ENCODE results near the gene KCNA10.

The KCNA10 gene

DNA sequence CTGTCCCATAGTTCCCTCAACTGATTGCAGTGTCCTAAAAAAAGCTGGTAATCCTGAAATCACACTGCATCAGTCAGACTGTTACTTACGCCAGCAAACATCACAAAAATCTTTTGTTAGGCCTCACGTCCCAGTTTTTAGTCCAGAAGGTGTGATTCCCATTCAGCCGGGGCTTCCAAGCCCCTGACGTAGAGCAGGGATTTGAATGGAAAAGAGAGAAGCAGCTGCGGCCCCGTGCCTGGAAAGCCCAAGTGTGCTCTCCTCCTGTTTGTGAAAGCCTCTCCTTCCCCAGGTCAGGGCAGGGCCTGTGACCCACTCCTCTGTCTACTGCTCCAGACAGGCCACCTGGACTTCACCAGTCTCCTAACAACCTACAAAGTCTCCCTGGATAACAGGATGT lies 20.7 kb downstream of the KCNA10 start:
- no peak for DNase-seq (ENCODE audit: low read depth)

DNA sequence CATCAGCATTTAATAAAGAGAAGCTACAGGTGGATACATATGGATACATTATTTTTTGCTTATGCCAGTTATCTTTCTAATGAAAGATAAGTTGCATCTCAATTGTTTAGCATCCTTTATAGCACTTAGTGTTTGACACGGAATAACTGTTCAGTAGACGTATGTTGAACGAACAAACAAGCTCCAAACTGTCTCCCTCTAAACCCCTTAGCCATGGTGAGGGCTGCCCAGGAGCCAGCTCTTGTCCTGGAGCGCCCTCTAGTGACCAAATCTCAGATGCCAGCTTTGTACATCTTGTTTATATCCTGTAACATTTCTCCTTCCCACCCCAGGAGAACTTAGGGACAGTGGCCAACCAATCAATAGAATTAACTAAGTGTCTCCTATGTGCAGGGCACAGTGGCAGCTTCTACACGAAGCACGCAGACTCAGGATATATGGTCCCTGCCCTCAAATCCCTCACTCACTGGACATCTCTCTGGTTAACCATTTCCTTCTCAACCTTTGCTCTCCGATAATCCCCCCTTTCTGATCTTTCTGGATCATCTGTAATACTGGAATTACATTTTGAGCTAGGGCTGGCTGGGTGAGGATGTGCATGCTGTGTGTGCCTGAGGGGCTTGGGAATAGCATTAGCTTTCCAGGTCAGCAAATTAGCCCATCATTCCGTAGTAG lies 22.9 kb downstream of the KCNA10 start:
- peak; percentile 74 for DNase-seq (ENCODE audit: low read depth)

DNA sequence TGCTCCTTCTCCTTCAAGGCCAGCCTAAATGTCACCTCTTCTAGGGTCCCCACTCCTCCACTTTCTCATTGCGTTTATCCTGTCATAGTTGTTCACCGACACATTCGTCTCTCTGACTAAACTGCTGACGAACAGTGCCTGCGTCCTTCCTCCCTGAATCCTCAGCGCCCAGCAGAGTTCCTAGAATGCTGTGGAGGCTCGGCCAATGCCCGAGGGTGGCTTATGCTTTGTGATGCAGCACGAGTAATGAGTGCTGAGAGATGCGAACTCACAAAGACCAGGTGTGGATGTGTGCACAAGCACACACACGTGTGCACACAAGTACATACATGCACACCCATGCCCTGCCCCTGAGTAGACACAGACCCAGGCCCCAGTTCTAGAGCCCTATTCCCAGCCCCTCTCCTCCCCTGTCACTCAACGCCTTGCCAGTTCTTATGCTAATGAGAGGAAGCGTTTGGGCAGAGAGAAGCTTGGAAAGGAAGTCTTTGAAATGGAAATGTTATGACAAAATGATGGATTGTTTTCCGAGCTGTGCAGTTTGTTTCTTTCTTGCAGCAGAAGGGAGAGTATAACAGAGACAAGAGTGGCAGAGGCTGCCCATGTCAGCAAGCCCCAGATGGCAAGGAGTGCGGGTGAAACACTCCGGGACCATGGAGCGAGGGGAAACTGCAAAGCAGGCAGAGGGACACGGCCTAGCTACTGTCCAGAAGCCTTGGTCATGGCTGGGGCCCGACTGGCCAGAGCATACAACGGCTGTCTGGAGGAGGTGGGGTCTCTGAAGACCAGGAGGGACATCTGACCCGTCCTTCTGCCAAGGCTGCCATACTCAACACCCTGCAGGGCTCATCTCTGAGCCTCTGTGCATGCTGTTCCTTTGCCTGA lies 24.2 kb downstream of the KCNA10 start:
- DNase-seq (ENCODE audit: low read depth), result no peak

GRCh38 chr1:110494036-110494435 lies 24.9 kb downstream of the KCNA10 start:
- no peak for DNase-seq (ENCODE audit: low read depth)

GRCh38 chr1:110493059-110493699 lies 25.8 kb downstream of the KCNA10 start:
- no peak for DNase-seq (ENCODE audit: low read depth)

DNA sequence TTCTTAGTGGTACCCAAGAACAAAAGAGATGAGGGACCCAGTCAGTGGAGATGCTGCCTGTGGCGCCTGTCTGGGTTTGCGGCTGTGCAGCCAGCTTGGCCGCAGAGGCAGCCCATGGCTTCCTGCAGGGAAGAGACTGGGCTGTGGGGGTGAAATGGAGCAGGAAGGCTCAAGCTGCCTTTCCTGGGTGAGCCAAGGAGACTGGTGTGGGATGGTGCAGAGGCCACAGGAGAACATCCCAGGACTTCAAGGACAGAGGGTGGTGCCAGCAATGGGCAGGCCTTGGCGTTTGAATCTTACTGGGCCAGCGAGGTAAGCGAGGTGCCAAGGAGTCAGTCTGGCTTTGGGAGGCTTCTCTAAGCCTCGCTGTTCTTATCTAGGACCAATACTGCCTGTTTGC lies 26.4 kb downstream of the KCNA10 start:
- no peak for DNase-seq (ENCODE audit: low read depth)

GRCh38 chr1:110490791-110491451 lies 28.1 kb downstream of the KCNA10 start:
- no peak for DNase-seq (ENCODE audit: low read depth)

DNA sequence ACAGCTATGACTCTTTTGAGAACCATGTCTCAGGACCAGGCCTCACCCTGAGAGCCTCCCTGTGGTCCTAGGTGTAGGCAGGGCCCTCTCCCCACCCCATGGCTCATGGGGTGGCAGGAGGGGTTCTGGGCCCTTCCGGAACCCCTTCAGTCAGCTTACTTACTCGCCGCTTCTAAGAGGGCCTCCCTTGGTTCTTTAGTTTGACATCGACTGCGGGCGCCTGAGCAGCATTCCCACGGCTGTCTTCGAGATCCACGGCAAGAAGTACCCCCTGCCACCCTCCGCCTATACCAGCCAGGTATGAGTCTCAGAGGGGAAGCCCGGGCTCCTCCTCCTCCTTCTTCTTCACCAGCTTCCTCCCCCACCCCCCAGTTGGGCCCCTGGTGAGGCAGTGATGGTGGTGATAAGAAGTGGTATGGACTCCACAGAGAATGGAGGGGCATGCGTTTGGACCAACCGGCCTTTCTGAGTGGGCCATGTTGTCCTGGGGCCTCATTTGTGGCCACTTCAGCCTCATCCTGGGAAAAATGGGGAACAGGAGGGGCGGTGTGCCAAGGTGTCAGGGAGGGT lies 28.9 kb downstream of the KCNA10 start:
- no peak for DNase-seq (ENCODE audit: low read depth)

- no peak for DNase-seq (ENCODE audit: low read depth)
Measured at GRCh38 chr1:110489406-110489805, 29.6 kb downstream of the KCNA10 start.

- DNase-seq (ENCODE audit: low read depth), result no peak
Measured at GRCh38 chr1:110488867-110489266, 30.1 kb downstream of the KCNA10 start.

GRCh38 chr1:110488161-110488560 lies 30.8 kb downstream of the KCNA10 start:
- no peak for DNase-seq (ENCODE audit: low read depth)

DNA sequence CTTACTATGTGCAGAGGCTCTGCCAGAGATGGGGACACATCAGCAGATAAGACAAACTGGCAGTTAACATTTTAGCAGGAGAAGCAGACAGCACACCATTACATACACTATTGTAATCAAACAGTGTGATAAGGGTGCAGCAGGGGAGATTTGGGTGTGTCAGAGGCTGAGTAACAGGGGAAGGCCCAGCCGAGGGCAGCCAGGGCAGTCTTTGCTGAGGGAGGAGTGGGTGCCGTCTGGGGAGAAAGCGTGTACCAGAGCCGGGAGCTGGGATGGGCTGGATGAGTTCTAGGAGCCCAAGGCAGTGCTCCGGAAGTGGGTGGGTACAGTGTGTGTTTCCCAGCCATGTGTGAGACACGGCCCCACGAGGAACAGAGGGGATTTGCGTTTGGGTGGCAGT lies 31.2 kb downstream of the KCNA10 start:
- no peak for DNase-seq (ENCODE audit: low read depth)

GRCh38 chr1:110485725-110486124 lies 33.2 kb downstream of the KCNA10 start:
- DNase-seq (ENCODE audit: low read depth), result no peak

DNA sequence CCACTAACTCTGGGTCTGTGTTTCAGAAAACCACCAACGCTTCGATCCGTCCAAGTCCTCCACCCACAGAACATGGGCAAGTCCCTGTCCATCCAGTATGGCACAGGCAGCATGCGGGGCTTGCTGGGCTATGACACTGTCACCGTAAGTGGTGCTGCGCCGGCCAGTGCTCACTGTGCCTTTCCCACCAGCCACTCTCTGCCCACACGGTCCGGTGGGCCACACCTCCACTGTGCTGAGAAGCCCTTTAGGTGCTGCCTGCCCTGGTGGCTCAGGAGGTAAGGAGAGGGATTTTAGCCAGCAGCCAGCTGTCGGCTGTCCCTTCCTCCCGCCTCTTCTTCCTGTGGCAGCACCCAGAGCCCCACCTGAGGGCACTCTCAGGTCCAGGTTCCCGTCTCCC lies 34.2 kb downstream of the KCNA10 start:
- no peak for DNase-seq (ENCODE audit: low read depth)

GRCh38 chr1:110483308-110483685 lies 35.7 kb downstream of the KCNA10 start:
- no peak for DNase-seq (ENCODE audit: low read depth)

GRCh38 chr1:110482662-110483307 lies 36.2 kb downstream of the KCNA10 start:
- no peak for DNase-seq (ENCODE audit: low read depth)

- no peak for DNase-seq (ENCODE audit: low read depth)
Measured at GRCh38 chr1:110481968-110482623, 36.9 kb downstream of the KCNA10 start.

- DNase-seq (ENCODE audit: low read depth), result no peak
Measured at GRCh38 chr1:110480356-110481096, 38.4 kb downstream of the KCNA10 start.

DNA sequence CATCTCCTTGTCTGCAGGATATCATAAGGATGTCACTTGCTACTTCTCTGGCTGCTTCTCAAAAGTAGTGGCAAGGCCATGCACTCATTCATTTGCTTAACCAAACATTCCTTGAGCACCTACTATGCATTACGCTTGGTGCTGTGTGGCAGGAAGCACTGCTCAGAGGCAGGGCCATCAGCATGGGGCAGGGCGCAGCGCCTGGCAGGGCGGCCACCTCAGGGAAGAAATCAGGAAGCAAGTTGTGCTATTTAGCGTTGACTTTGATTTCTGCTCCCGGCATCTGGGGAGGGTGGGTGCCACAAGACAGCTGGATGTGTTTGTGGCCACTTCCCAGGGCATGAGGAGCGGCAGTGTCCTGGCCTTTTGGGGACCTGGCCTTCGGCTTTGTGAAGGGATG lies 40.1 kb downstream of the KCNA10 start:
- DNase-seq (ENCODE audit: low read depth), result no peak

GRCh38 chr1:110477967-110478640 lies 40.9 kb downstream of the KCNA10 start:
- no peak for DNase-seq (ENCODE audit: low read depth)

All from activated T-cell treated with anti-CD3 and anti-CD28 coated beads for 24 hours (primary cell).